Brain microvascular endothelial cell (primary cell): ENCODE data around the gene CIB1.

Source experiments
- DNase-seq: peaks from one replicate; pipeline ENCODE4 v3.0.0-alpha.2; 2020
- H3K27ac ChIP-seq: fragments of 250-450 bp; sonication (Bioruptor Pico); 2 replicates; pipeline ENCODE4 v1.5.1; 2020; ENCODE audit warnings: mild to moderate bottlenecking, moderate library complexity
- H3K27me3 ChIP-seq: fragments of 250-450 bp; sonication (Bioruptor Pico); replicated peaks from 2 replicates; pipeline ENCODE4 v1.5.1; 2020; ENCODE audit warnings: mild to moderate bottlenecking
- H3K36me3 ChIP-seq: fragments of 250-450 bp; sonication (Bioruptor Pico); replicated peaks from 2 replicates; pipeline ENCODE4 v1.5.1; 2020; ENCODE audit warnings: mild to moderate bottlenecking
- H3K4me3 ChIP-seq: 2 replicates; pipeline ENCODE4 v1.5.1; 2011; ENCODE audit warnings: low read depth, mild to moderate bottlenecking, control low read depth, low read length, moderate library complexity
- in situ Hi-C: cut with HindIII; loops from 2 replicates; pipeline ENCODE4 v1.10.0; 2017; ENCODE audit warnings: low sequenced_read_pairs, low pct_ligation_motif_present
- TF ChIP-seq, protein P1 (sequence below): IDR thresholded peaks from 2 replicates; pipeline ENCODE4 v1.5.1; 2011; ENCODE audit warnings: low read depth, mild to moderate bottlenecking, moderate library complexity, low read length, control low read depth, inconsistent platforms; ENCODE audit errors: missing control alignments

The CIB1 gene

DNA sequence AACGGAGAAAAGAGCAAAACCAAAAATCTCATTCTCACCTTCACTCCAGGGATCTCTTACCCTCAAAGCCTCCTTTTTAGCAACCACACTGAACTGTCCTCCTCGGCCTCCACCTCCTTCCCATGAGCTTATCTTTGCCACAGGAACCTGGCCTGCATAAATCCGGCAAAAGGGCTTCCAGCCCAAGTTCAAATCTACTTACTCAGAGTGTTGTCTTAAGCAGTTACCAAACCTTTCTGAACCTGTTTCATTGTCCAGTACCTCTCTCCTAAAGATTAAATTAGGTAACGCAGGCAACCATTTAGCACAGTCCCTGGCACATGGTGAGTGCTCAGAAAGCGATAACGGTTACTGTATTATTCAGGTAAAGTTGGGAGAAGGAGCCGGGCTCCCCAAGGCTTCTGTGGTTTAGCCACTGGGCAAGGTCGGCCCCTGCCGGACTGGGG is 777 bp downstream of the CIB1 start:
- H3K27ac ChIP-seq, result peak overlapping the region; percentile 83
- H3K4me3 ChIP-seq, result peak overlapping the region; percentile 85
- TF ChIP-seq, protein P1, sequence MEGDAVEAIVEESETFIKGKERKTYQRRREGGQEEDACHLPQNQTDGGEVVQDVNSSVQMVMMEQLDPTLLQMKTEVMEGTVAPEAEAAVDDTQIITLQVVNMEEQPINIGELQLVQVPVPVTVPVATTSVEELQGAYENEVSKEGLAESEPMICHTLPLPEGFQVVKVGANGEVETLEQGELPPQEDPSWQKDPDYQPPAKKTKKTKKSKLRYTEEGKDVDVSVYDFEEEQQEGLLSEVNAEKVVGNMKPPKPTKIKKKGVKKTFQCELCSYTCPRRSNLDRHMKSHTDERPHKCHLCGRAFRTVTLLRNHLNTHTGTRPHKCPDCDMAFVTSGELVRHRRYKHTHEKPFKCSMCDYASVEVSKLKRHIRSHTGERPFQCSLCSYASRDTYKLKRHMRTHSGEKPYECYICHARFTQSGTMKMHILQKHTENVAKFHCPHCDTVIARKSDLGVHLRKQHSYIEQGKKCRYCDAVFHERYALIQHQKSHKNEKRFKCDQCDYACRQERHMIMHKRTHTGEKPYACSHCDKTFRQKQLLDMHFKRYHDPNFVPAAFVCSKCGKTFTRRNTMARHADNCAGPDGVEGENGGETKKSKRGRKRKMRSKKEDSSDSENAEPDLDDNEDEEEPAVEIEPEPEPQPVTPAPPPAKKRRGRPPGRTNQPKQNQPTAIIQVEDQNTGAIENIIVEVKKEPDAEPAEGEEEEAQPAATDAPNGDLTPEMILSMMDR, result peak; percentile 61
- peaks cover 27% of the 10 kb centered on the region for H3K36me3 ChIP-seq
- DNase-seq, result no peak
- in situ Hi-C loops, result no loop called here
- H3K27me3 ChIP-seq, result no peaks in the 10 kb centered on the region

DNA sequence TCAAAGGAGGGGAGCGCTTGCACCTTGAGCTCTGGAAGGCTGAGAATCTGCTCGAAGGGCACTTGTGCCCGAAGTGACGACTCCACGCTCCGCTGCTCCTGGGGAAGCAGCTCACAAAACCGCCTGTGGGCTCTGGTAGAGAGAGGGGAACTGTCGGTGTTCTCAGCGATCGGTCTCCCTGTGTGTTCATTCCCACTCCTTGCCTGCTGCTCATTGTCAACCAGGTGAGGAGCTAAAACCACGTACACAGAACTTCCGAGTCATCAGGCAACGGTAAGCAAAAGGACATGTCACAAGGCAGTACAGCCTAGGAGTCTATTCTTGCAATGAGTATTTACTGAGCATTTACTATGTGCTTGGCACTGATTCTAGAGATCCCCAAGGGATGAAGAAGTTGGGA is 1.5 kb downstream of the CIB1 start:
- TF ChIP-seq, protein P1, result no peak
- no peaks in the 10 kb centered on the region for H3K27me3 ChIP-seq
- DNase-seq, result no peak
- H3K27ac ChIP-seq, result no peak overlapping the region
- peak overlapping the region; percentile 9 for H3K4me3 ChIP-seq
- H3K36me3 ChIP-seq, result peaks cover 30% of the 10 kb centered on the region
- in situ Hi-C loops, result no loop called here

DNA sequence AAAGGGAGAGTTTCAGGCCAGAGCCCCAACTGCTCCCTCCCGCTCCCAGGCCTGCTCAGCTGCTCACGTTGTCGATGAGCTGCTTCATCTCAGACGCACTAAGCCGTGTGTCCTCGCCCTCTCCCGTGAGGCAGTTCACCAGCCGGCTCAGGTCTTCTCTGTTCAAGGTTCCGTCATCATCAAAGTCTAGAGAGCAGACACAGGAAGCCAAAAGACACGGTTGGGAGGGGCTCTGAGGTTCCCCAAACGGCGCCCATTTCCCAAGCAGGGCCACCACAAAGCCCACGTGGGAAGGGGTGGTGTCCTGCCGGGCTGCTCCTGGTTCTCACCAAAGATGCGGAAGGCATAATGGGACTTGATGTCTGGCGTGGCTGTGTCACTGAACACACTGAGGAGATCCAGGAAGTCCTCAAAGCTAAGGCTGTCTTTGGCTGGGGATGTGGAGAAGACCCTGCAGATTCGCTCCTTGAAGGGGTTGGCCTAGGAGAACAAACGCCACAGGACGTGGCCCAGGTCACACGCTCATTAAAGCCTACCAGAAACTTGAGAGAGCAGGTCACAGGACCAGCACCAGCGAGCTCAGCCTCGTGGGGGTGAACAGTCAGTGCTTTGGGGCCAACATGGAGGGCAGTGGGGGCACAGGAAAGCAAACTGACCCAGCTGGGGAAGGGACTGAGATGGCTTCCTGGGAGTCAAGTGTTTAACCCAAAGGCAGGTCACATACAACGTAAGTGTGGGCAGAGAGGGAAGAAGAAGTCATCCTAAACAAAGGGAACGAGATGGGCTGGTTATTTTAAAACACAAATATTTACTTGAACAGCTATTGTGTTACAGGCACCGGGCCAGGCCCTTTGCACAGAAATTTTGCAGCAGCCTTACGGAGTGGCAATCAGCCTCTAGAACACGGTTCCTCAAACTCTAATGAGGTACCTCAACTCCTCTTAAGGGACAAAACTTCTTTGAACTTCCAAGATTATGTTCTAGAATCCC is 2.4 kb downstream of the CIB1 start:
- Histone ChIP-seq H3K27ac (no peak overlapping the region), H3K4me3 (no peak overlapping the region), H3K36me3 (peaks cover 30% of the 10 kb centered on the region), H3K27me3 (no peaks in the 10 kb centered on the region)
- in situ Hi-C loops, result no loop called here
- no peak for DNase-seq
- TF ChIP-seq, protein P1, result no peak

DNA sequence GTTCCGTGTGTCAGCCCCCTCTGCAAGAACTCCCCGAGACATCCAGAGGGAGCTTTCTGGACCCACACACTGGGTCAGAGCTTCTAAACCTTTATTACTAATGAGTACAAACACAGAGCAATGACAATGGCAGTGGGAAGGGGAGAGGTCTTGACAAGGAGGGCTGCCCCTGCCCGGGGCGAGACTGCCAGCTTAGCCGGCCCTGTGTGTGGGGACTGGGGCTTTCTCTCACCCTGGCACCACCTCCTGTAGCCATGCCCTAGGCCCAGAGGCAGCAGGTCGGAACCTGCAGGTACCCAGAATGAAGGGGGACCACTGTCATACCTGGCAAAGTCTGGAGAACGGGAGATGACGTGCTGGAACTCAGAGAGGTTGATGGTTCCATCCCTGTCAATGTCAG is 3.1 kb downstream of the CIB1 start:
- no peak for DNase-seq
- H3K27ac ChIP-seq, result no peak overlapping the region
- peaks cover 30% of the 10 kb centered on the region for H3K36me3 ChIP-seq
- in situ Hi-C loops, result no loop called here
- no peaks in the 10 kb centered on the region for H3K27me3 ChIP-seq
- H3K4me3 ChIP-seq, result no peak overlapping the region
- TF ChIP-seq, protein P1, result no peak

DNA sequence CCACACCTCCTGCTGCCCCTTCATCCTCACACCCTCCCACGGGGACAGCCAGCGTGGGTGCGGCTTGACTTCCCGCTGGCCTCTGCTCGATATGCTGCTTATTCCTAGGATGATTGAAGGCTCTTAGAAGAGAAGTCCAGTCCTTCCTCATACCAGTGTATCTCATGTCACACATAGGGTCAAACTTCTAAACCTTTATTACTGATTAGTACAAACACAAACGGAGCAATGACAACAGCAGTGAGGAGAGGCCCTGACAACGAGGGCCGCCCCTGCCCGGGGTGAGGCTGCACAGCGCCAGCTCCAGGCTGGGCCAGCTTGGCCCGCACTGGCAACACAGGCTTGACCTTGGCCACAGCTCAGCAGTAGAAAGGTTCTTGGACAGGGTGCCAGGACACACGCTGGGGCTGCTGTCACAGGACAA is 3.7 kb downstream of the CIB1 start:
- in situ Hi-C loops, result no loop called here
- Histone ChIP-seq H3K27me3 (no peaks in the 10 kb centered on the region), H3K36me3 (peaks cover 31% of the 10 kb centered on the region), H3K4me3 (no peak overlapping the region), H3K27ac (no peak overlapping the region)
- no peak for DNase-seq
- TF ChIP-seq, protein P1, result no peak
